HG03064 (cell line): Measurements from ENCODE around the gene OR6K6.

Experiments used
- ATAC-seq: cut with Tn5 transposase; IDR thresholded peaks from one replicate; pipeline ENCODE4 v1.9.1; 2021; ENCODE audit warnings: low read depth; ENCODE audit not compliant: unreplicated experiment

OR6K6 gene

GRCh38 chr1:158754420-158754819, at the start of gene OR6K6:
Gene OR6K6 (plus strand): TSS chr1:158754720. CDS start chr1:158754888, 168 bp downstream.
- ATAC-seq: no peak

GRCh38 chr1:158706096-158706495, 48.4 kb upstream of the OR6K6 start:
- no peak for ATAC-seq

GRCh38 chr1:158711098-158711497, 43.4 kb upstream of the OR6K6 start:
- ATAC-seq: no peak

- ATAC-seq: no peak
Measured at GRCh38 chr1:158714754-158715153, 39.8 kb upstream of the OR6K6 start.

GRCh38 chr1:158716335-158716734, 38.2 kb upstream of the OR6K6 start:
- no peak for ATAC-seq

- no peak for ATAC-seq
Measured at GRCh38 chr1:158717344-158717743, 37.2 kb upstream of the OR6K6 start.

- ATAC-seq: no peak
Measured at GRCh38 chr1:158719664-158720063, 34.9 kb upstream of the OR6K6 start.

- ATAC-seq: no peak
Measured at GRCh38 chr1:158720620-158721019, 33.9 kb upstream of the OR6K6 start, which contains the start of gene OR6K3. Gene OR6K3 (minus strand): TSS chr1:158720720. CDS start chr1:158718115, 2,605 bp downstream.

GRCh38 chr1:158724442-158724841, 30.1 kb upstream of the OR6K6 start:
- ATAC-seq: no peak

- ATAC-seq: no peak
Measured at GRCh38 chr1:158728510-158729225, 25.9 kb upstream of the OR6K6 start.

GRCh38 chr1:158730453-158730852, 24.1 kb upstream of the OR6K6 start:
- ATAC-seq: no peak

- ATAC-seq: no peak
Measured at GRCh38 chr1:158731707-158732106, 22.8 kb upstream of the OR6K6 start.

- ATAC-seq: no peak
Measured at GRCh38 chr1:158732524-158732923, 22.0 kb upstream of the OR6K6 start.

- no peak for ATAC-seq
Measured at GRCh38 chr1:158735848-158736247, 18.7 kb upstream of the OR6K6 start.

GRCh38 chr1:158752155-158752712, 2.3 kb upstream of the OR6K6 start:
- ATAC-seq: no peak

GRCh38 chr1:158771950-158772866, 17.7 kb downstream of the OR6K6 start, which contains the start of gene OR6N1:
Gene OR6N1 (minus strand): TSS chr1:158772195. CDS start chr1:158766682, 5,513 bp downstream.
- no peak for ATAC-seq

GRCh38 chr1:158781104-158781503, 26.6 kb downstream of the OR6K6 start, which contains the start of gene OR6N2:
Gene OR6N2 (minus strand): TSS chr1:158781204. CDS start chr1:158777635, 3,569 bp downstream.
- no peak for ATAC-seq

- no peak for ATAC-seq
Measured at GRCh38 chr1:158793604-158794003, 39.1 kb downstream of the OR6K6 start.

- ATAC-seq: no peak
Measured at GRCh38 chr1:158794247-158794646, 39.7 kb downstream of the OR6K6 start.

GRCh38 chr1:158798531-158798930, 44.0 kb downstream of the OR6K6 start:
- ATAC-seq: no peak

- ATAC-seq: no peak
Measured at GRCh38 chr1:158799689-158800088, 45.2 kb downstream of the OR6K6 start.
